AG09319 (cell line): ENCODE results near the gene MTHFD1L.
"Not testable (repeated sequence)": the region's sequence is repeated elsewhere in the genome, so short reads cannot be mapped to it uniquely, and the experiment has no call there.

Source experiments
- DNase-seq: peaks from one replicate; pipeline ENCODE4 v3.0.0-alpha.2; 2010; ENCODE audit warnings: low read depth; ENCODE audit errors: extremely low read depth
- CTCF ChIP-seq: IDR thresholded peaks from 2 replicates; pipeline ENCODE4 v1.5.1; 2011; ENCODE audit warnings: low read depth, mild to moderate bottlenecking, inconsistent platforms, low read length, moderate library complexity

Gene MTHFD1L

GRCh38 chr6:151119823-151120524 is 254.5 kb downstream of the MTHFD1L start:
- TF ChIP-seq CTCF: no peak
- no peak for DNase-seq

- no peak for TF ChIP-seq CTCF
- no peak for DNase-seq
These were observed 256.4 kb downstream of the MTHFD1L start for GRCh38 chr6:151121900-151122299.

GRCh38 chr6:151123641-151124040 is 258.1 kb downstream of the MTHFD1L start:
- DNase-seq: not testable (repeated sequence)

- DNase-seq: not testable (repeated sequence)
These were observed 259.7 kb downstream of the MTHFD1L start for GRCh38 chr6:151125242-151125641.

- DNase-seq: not testable (repeated sequence)
These were observed 260.3 kb downstream of the MTHFD1L start for GRCh38 chr6:151125651-151126416.

GRCh38 chr6:151126417-151126724 is 260.9 kb downstream of the MTHFD1L start:
- not testable (repeated sequence) for DNase-seq

- not testable (repeated sequence) for DNase-seq
These were observed 261.8 kb downstream of the MTHFD1L start for GRCh38 chr6:151127133-151127798.

GRCh38 chr6:151128763-151129370 is 263.4 kb downstream of the MTHFD1L start:
- DNase-seq: no peak
- no peak for TF ChIP-seq CTCF

- TF ChIP-seq CTCF: no peak
- no peak for DNase-seq
These were observed 264.8 kb downstream of the MTHFD1L start for GRCh38 chr6:151130329-151130728.
